Subcutaneous adipose tissue (tissue), 4 donors: ENCODE results near the gene SNRPA. TPM values are rescaled to one million over a fixed set of nuclear protein-coding genes. Genes with fewer than 3 reads are reported as not detected.

Source experiments
- total RNA-seq, 4 donors: library from RNA; depleted of rRNA; stranded (reverse); fragments of >200 nt; gene quantifications; one replicate each; pipeline ENCODE4 v1.1.0, GENCODE V29; 2016
- TF ChIP-seq, protein P1 (sequence below): fragments of 450-650 bp; IDR thresholded peaks from one replicate; pipeline ENCODE4 v1.5.1; 2016; ENCODE audit warnings: low read depth, mild to moderate bottlenecking, control low read depth, antibody characterized with exemption, moderate library complexity

SNRPA gene
- total RNA-seq, 4 donors from 2014 or later, result 19.1 to 50.1 (median 29.7) TPM

DNA sequence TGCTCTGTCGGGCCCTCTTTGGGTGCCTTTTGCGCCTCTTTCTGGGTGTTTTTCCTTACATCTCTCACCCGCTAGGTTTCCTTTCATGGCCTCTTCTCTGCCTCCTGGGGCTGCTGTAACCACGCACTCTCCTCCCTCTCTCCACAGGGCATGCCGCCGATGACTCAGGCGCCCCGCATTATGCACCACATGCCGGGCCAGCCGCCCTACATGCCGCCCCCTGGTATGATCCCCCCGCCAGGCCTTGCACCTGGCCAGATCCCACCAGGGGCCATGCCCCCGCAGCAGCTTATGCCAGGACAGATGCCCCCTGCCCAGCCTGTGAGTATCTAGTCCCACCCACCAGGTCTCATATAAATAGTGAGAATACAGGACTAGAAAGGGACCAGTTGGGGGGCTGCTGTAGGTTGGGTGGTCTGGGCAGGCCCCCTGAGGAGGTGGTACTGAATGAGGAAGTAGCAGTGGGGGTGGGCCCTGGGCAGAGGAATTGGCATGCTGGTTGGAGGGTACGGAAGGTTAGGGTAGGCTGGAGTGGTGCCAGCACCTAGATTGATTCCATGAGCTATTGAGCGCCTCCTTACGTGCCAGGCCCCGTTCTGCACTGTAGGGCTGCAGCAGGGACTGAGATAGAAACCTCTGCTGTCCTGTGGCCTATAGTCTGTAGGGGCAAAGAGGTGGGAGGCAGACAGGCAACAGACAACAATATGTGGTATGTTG, 11.9 kb downstream of the SNRPA start:
- TF ChIP-seq, protein P1, sequence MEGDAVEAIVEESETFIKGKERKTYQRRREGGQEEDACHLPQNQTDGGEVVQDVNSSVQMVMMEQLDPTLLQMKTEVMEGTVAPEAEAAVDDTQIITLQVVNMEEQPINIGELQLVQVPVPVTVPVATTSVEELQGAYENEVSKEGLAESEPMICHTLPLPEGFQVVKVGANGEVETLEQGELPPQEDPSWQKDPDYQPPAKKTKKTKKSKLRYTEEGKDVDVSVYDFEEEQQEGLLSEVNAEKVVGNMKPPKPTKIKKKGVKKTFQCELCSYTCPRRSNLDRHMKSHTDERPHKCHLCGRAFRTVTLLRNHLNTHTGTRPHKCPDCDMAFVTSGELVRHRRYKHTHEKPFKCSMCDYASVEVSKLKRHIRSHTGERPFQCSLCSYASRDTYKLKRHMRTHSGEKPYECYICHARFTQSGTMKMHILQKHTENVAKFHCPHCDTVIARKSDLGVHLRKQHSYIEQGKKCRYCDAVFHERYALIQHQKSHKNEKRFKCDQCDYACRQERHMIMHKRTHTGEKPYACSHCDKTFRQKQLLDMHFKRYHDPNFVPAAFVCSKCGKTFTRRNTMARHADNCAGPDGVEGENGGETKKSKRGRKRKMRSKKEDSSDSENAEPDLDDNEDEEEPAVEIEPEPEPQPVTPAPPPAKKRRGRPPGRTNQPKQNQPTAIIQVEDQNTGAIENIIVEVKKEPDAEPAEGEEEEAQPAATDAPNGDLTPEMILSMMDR, result no peak

DNA sequence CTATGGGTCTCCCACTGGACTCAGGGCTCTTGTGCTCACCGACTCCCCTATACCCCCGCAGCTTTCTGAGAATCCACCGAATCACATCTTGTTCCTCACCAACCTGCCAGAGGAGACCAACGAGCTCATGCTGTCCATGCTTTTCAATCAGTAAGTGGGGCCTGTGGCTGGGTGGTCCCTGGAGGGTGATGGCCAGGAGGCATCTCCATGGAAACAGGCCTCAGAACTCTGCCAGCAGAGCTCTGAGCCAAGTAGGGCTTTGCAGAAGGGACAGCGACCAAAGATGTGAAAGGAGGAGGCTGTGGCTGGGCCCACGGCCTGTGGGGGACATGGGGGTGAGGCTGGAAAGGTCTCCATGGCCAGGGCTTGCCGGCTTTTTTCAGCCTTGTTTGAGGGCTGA, 12.5 kb downstream of the SNRPA start:
- TF ChIP-seq, protein P1, result no peak

DNA sequence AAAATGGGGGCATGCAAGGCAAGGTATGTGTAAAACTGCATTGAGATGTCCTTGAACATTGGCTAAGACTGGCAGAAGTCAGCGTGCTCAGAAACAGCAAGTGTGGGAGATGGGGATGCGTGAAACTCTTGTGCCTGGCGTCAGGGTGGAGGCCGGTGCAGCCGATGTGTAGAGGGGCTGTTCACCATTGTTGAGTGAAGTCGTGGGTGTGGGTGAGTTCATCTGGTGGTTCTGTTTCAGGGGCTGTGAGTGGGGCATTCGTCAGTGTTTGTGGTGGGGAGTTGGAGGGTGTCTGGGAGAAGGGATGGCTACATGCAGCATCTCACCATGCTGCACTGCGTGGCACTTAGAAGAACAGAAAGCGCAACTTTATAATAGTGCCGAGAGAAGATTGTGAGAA, 13.0 kb downstream of the SNRPA start:
- TF ChIP-seq, protein P1, result no peak

DNA sequence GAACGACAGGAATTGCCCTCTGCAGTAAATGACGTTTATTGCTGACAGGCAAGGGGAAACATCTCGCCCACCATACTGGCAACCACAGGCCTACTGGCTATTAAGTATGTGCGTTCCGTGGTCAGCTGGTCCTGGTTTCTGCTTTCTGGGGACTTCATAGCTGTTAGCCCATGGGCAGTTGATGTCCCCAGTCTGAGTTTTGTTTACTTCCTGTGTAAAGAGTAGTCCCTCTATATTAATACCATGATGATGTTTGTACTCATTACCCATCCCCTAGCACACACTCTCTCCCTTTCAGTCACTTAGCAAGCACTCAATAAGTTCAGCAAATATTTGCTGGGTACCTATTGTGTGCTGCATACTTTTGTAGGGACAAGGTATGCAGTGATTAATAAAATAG, 17.9 kb downstream of the SNRPA start:
- TF ChIP-seq, protein P1, result no peak

DNA sequence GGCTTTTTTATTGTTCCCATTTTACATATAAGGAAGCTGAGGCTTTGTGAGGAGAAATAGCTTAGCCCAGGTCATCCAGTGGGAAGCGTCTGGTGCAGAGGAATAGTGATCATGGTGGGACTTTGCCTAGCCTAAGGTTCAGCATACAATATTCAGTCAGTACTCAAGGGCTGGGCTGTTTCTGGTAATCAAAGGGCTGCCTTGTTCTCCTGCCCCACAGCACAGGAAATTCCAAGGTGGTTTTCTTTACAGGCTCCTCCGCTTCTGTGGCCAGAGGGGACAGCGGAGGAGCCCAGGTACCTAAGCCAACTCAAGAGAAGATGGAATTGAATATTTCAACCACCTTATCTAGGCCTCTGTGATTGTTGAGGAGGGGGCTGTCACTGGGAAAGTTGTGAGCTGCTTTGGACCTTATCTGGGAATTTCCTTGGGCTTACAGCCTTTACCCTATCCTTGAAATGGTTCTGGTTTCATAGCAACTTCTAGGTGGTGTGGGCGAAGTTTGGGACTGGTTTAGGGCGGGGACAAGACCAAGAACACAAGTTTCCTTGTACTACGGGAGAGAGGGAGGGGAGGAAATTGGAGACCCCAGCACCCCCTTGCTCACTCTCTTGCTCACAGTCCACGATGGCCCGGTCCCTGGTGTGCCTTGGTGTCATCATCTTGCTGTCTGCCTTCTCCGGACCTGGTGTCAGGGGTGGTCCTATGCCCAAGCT, 24.1 kb downstream of the SNRPA start, which contains the start of gene MIA:
Gene MIA (plus strand): TSS at position 606 of the 716 bp plus-strand sequence. CDS start 22 bp downstream, at position 628.
- TF ChIP-seq, protein P1, result no peak

DNA sequence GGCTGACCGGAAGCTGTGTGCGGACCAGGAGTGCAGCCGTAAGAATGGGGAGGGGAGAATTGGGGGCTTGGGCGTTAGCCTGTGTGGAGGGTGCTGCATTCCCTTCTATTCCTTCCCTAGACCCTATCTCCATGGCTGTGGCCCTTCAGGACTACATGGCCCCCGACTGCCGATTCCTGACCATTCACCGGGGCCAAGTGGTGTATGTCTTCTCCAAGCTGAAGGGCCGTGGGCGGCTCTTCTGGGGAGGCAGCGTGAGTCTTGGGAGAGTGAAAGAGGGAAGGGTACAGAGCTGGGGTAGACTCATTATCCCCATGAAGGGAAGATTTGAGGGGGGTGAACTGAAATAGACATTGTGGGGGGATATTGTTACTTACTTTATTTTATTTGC, 24.6 kb downstream of the SNRPA start:
- TF ChIP-seq, protein P1, result no peak

DNA sequence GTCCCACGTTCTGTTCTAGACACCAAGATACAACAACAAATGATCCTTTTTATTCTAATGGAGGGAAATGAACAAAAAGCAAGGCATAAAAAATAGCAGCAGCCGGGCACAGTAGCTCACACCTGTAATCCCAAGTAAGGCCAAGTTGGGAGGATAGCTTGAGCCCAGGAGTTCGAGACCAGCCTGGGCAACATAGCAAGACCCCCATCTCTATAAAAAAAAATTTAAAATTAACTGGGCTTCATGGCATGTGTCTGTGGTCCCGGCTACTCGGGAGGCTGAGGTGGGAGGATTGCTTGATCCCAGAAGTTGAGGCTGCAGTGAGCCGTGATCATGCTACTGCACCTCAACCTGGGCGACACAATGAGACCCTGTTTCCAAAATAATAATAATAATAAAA, 25.4 kb downstream of the SNRPA start:
- TF ChIP-seq, protein P1, result no peak
